Activated naive CD4-positive, alpha-beta T cell treated with anti-CD3 and anti-CD28 coated beads, Interleukin-2, amount 50 U/mL, for 72 hours (primary cell): ENCODE results near the gene NR3C2. TPM values are rescaled to one million over a fixed set of nuclear protein-coding genes. Genes with fewer than 3 reads are reported as not detected.
"Not testable (repeated sequence)": the region's sequence is repeated elsewhere in the genome, so short reads cannot be mapped to it uniquely, and the experiment has no call there.

ENCODE experiments used
- ATAC-seq, 2 donors: fragments of 150-1000 bp; cut with Tn5 transposase; 2 replicates each; pipeline ENCODE4 v1.10.0; 2021; ENCODE audit warnings: mild to moderate bottlenecking in 2 of 2, moderate library complexity in 2 of 2
- DNase-seq, 2 donors: peaks; one replicate each; pipeline ENCODE4 v3.0.0; 2021 to 2022; ENCODE audit warnings: low spot score in 2 of 2
- H3K27ac Mint-ChIP-seq, 2 donors: one replicate each; pipeline ENCODE4 v1.8.0; 2022; ENCODE audit warnings: mild to moderate bottlenecking in 2 of 2, mixed read lengths in 2 of 2
- H3K36me3 Mint-ChIP-seq, 2 donors: one replicate each; pipeline ENCODE4 v1.8.0; 2022; ENCODE audit warnings: mixed read lengths in 2 of 2
- H3K9me3 Mint-ChIP-seq, 2 donors: one replicate each; pipeline ENCODE4 v1.8.0; 2022; ENCODE audit warnings: mixed read lengths in 2 of 2
- total RNA-seq, 2 donors: library from RNA; stranded (reverse); gene quantifications; one replicate each; pipeline ENCODE4 v1.2.3, GENCODE V29; 2022

Gene NR3C2
- total RNA-seq, 2 donors from 2014 or later: 6.0 to 7.1 TPM

DNA sequence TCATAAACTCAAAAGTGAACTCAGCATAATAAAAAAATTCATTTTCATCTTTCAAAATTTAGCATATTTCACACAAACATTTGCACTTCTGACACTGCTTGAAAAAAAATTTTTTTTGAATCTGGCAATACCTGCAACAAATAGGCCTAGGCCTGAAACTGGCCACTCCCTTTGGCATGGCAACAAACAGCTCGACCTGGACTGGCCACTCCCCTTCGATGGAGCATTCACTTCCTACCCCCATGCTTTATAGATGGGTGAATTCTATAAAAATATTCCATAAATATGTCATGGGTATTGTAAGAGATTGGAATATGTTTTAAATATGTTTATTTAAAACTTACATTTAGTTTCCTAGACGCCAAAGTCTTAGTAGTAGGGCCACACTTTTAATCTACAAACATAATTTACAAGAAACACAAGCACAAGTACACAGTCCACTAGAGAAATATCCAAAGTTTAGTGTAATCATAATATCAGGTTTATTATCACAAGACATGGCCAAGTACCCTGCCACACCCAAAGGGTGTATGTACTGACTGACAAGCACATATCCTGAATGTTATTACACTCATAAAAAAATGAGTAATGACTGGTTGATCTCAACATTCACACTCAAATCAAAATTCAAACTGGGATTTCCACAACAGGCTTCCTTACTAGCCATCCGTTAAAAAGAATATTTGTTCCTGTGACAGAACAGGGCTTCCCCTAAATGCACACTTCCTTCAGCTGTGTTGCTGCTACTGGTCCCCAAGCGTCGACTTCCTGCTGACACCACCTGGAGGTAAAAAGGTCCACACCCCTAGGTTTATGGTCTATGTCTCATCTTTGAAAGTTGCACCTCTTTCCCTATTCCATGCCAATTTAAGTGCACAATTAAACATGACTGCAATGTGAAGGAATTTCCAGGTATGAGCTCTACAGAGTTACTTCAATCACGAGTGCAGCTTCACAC is 271.5 kb downstream of the NR3C2 start:
- Mint-ChIP-seq H3K9me3 (peaks cover 5 to 7% of the 10 kb centered on the region in 2 donors), H3K27ac (no peak overlapping the region), H3K36me3 (peaks cover 10 to 17% of the 10 kb centered on the region in 2 donors)
- ATAC-seq (peak in 1 of 2 donors; percentile 51), DNase-seq (no peak)

GRCh38 chr4:148166132-148166591 is 276.1 kb downstream of the NR3C2 start:
- no peak overlapping the region for H3K27ac Mint-ChIP-seq
- ATAC-seq (no peak), DNase-seq (no peak)
- H3K36me3 Mint-ChIP-seq: peaks cover 0 to 6% of the 10 kb centered on the region in 2 donors
- no peaks in the 10 kb centered on the region for H3K9me3 Mint-ChIP-seq

DNA sequence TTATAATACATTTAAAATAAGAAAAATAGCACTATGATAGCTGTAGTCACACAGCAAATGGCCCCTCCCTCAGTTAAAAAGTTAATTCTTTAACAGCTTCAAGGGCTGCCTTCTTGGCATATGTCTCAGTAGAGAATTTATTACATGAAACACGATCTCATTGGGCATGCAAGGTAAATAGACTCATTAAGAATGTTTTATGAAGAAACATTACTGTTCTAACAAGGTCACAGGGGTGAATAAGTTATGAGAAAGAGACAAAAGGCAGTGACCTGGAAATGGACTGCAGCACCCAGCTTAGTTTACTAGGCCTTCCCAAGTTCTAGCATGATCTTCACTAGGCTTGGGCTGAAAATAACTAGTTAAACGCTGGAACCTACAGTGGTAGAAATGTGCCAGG is 277.7 kb downstream of the NR3C2 start:
- ATAC-seq (no peak), DNase-seq (no peak)
- Mint-ChIP-seq H3K27ac (no peak overlapping the region), H3K9me3 (no peaks in the 10 kb centered on the region), H3K36me3 (peaks cover 0 to under 1% of the 10 kb centered on the region in 2 donors)

DNA sequence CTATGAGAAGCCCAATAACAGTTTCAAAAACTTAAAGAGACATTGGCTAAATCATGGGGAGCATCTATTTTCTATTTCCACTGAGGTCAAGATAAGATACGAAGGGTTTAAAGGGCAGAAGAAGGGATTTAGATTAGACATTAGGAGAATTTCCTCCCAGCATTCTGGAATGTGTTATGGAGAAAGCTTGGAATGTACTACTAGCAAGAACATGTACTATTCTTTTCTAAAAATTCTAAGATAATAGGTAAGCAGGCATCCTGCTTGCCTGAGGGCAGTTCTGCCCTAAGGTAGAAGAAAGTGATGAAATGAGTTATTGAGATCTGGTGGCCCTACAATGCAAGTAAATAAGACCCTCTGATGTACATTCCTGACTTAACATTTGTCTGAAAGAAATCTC is 279.2 kb downstream of the NR3C2 start:
- DNase-seq (no peak), ATAC-seq (no peak)
- Mint-ChIP-seq H3K9me3 (no peaks in the 10 kb centered on the region), H3K27ac (no peak overlapping the region), H3K36me3 (no peaks in the 10 kb centered on the region)

GRCh38 chr4:148162519-148162918 is 279.7 kb downstream of the NR3C2 start:
- Mint-ChIP-seq H3K36me3 (no peaks in the 10 kb centered on the region), H3K27ac (no peak overlapping the region), H3K9me3 (no peaks in the 10 kb centered on the region)
- DNase-seq (no peak), ATAC-seq (no peak)

- H3K9me3 Mint-ChIP-seq: no peaks in the 10 kb centered on the region
- H3K36me3 Mint-ChIP-seq: no peaks in the 10 kb centered on the region
- DNase-seq (no peak), ATAC-seq (no peak)
- no peak overlapping the region for H3K27ac Mint-ChIP-seq
Measured at GRCh38 chr4:148161601-148162000, 280.6 kb downstream of the NR3C2 start.

DNA sequence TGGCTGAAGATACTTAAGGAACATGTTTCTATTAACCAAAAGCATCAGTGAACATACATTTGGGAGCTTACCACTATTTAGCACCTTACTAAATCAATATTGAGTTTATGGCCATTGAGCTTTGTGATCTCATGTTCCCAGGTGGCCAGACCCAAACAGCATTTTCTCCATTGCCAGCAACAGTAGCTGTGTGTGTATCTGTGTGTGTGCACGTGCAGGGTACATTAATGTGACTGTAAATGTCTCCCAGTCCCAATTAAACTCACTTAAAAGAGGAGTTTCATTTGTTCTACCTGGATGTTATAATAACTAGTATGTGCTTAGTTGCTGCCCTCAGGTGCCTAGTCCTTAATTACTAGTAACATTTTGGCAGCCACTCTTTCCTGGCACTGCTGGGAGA is 282.4 kb downstream of the NR3C2 start:
- ATAC-seq (no peak), DNase-seq (no peak)
- Mint-ChIP-seq H3K36me3 (no peaks in the 10 kb centered on the region), H3K9me3 (no peaks in the 10 kb centered on the region), H3K27ac (no peak overlapping the region)

GRCh38 chr4:148154769-148155168 is 287.4 kb downstream of the NR3C2 start:
- DNase-seq (no peak), ATAC-seq (no peak)
- Mint-ChIP-seq H3K9me3 (no peaks in the 10 kb centered on the region), H3K36me3 (no peaks in the 10 kb centered on the region), H3K27ac (no peak overlapping the region)

DNA sequence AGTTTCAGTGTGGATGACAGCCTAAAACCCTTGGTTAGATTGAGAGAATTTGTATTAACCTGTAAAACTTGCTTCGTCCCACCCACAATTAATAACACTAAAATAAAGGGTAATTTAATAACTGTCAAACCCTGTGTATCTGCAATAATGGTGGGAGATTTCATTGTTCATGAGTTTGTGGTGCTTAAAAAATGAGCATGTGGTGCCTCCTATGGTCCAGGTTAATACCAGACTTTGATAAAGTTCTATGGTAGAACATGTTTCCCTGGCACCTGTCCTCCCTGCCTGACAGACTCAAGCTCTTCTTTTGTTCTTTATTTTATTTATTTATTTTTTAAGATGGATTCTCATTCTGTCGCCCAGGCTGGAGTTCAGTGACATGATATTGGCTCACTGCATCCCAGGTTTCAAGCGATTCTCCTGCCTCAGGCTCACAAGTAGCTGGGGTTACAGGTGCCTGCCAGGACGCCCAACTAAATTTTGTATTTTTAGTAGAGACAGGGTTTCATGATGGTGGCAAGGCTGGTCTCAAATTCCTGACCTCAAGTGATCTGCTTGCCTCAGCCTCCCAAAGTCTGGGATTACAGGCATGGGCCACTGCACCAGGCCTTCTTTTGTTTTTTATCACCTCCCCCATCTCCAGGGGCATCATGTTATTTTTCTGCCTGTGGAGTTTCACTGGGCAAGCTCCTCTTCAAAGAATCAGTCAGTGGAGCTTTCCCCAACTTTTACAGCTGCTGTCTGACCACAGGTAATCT is 289.2 kb downstream of the NR3C2 start:
- DNase-seq (no peak), ATAC-seq (no peak)
- H3K9me3 Mint-ChIP-seq: no peaks in the 10 kb centered on the region
- H3K36me3 Mint-ChIP-seq: no peaks in the 10 kb centered on the region
- no peak overlapping the region for H3K27ac Mint-ChIP-seq

DNA sequence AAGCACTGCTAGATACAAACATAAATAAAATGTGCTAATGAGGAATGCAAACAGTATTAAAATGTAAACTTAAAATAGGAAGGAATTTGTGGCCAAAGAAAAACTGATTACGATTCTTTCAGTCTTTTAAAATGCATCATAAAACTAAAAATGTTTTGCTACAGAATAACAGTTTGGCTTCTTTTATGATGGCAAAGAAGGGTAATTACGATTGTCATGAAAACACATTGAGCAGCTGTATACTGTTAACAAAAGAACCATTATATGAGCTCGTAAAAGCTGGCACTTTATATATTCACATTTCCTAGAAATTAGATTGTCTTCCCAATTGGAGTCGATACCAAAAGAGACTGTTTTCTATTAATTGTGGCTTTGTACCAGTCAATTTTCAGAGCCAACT is 290.4 kb downstream of the NR3C2 start:
- Mint-ChIP-seq H3K36me3 (no peaks in the 10 kb centered on the region), H3K27ac (no peak overlapping the region), H3K9me3 (no peaks in the 10 kb centered on the region)
- DNase-seq: no peak
- ATAC-seq: no peak

GRCh38 chr4:148145475-148145874 is 296.7 kb downstream of the NR3C2 start:
- ATAC-seq: no peak
- DNase-seq: no peak
- Mint-ChIP-seq H3K36me3 (peaks cover 4 to 6% of the 10 kb centered on the region in 2 donors), H3K9me3 (no peaks in the 10 kb centered on the region), H3K27ac (peak overlapping the region in 1 of 2 donors; percentile 75)

DNA sequence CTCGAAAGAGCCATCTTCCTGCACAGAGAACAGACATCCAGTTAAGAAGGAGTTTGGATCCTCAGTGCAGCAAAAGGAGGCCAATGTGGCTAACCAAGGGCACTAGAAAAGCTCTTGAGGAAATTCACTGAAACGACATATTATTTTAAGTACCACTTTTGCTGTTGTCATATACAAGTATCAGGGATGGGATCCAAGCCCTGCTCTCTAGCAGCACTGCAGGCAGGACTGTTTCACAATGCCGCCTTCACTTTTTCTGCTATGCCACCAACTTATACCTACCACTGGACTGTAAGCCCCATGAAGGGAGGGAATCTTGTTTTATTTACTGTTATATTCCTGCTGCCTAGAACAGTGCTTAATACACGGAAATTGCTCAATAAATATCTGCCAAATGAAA is 299.0 kb downstream of the NR3C2 start:
- no peak for ATAC-seq
- H3K9me3 Mint-ChIP-seq: no peaks in the 10 kb centered on the region
- H3K27ac Mint-ChIP-seq: no peak overlapping the region
- H3K36me3 Mint-ChIP-seq: peaks cover 4 to 6% of the 10 kb centered on the region in 2 donors
- DNase-seq: no peak

- ATAC-seq (no peak), DNase-seq (no peak)
- H3K27ac Mint-ChIP-seq: no peak overlapping the region
- H3K36me3 Mint-ChIP-seq: peaks cover 6% of the 10 kb centered on the region in 2 donors
- no peaks in the 10 kb centered on the region for H3K9me3 Mint-ChIP-seq
Measured at GRCh38 chr4:148141501-148141900, 300.7 kb downstream of the NR3C2 start.

GRCh38 chr4:148126825-148127224 is 315.4 kb downstream of the NR3C2 start:
- Mint-ChIP-seq H3K27ac (no peak overlapping the region), H3K36me3 (peaks cover 41 to 50% of the 10 kb centered on the region in 2 donors), H3K9me3 (peaks cover 20 to 34% of the 10 kb centered on the region in 2 donors)
- ATAC-seq: no peak
- no peak for DNase-seq

- Mint-ChIP-seq H3K27ac (no peak overlapping the region), H3K9me3 (peaks cover 20 to 34% of the 10 kb centered on the region in 2 donors), H3K36me3 (peaks cover 45 to 50% of the 10 kb centered on the region in 2 donors)
- ATAC-seq: no peak
- no peak for DNase-seq
Measured at GRCh38 chr4:148124512-148124911, 317.7 kb downstream of the NR3C2 start.

DNA sequence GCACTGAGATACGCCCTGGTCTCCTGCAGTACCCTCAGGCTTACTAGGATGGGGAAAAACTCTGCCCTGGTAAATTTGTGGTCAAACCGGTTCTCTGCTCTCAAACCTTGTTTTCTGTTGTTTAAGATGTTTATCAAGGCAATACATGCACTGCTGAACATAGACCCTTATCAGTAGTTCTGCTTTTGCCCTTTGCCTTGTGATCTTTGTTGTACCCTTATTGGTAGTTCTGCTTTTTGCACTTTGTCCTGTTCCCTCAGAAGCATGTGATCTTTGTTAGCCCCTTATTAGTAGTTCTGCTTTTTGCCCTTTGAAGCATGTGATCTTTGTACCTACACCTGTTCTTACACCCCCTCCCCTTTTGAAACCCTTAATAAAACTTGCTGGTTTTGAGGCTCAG is 319.1 kb downstream of the NR3C2 start:
- Mint-ChIP-seq H3K36me3 (peaks cover 49 to 53% of the 10 kb centered on the region in 2 donors), H3K9me3 (peaks cover 14 to 29% of the 10 kb centered on the region in 2 donors)
- not testable (repeated sequence) for ATAC-seq, DNase-seq, H3K27ac Mint-ChIP-seq

- H3K36me3 Mint-ChIP-seq: peaks cover 31 to 50% of the 10 kb centered on the region in 2 donors
- H3K27ac Mint-ChIP-seq: no peak overlapping the region
- DNase-seq: no peak
- ATAC-seq: no peak
- peaks cover 8 to 23% of the 10 kb centered on the region in 2 donors for H3K9me3 Mint-ChIP-seq
Measured at GRCh38 chr4:148120216-148120615, 322.0 kb downstream of the NR3C2 start.
